Neural cell (in vitro differentiated cells): ENCODE measurements around the gene ACAD11.

Experiments used
- CTCF ChIP-seq: fragments of 450-650 bp; IDR thresholded peaks from 2 replicates; pipeline ENCODE4 v1.5.1; 2014; ENCODE audit warnings: antibody characterized with exemption, mild to moderate bottlenecking, moderate library complexity; ENCODE audit not compliant: poor library complexity, severe bottlenecking
- EP300 ChIP-seq: fragments of 450-650 bp; conservative IDR thresholded peaks from 2 replicates; pipeline ENCODE4 v1.6.1; 2014; ENCODE audit warnings: antibody characterized with exemption, mild to moderate bottlenecking, moderate library complexity; ENCODE audit not compliant: poor library complexity, severe bottlenecking
- EZH2 ChIP-seq: fragments of 200-600, 300-800 bp; shearing (Covaris generic), sonication (generic); IDR thresholded peaks from 2 replicates; pipeline ENCODE4 v1.6.1; 2014; ENCODE audit warnings: antibody characterized with exemption, low read length, borderline replicate concordance, mild to moderate bottlenecking; ENCODE audit not compliant: insufficient read depth, poor library complexity, severe bottlenecking
- REST ChIP-seq: IDR thresholded peaks from 2 replicates; pipeline ENCODE4 v1.6.1; 2012; ENCODE audit warnings: borderline replicate concordance

GRCh38 chr3:132622761-132623160 is 36.8 kb downstream of the ACAD11 start:
- TF ChIP-seq REST: no peak
- no peak for TF ChIP-seq CTCF
- no peak for TF ChIP-seq EP300
- no peak for TF ChIP-seq EZH2
